Omental fat pad (tissue), 4 donors: ENCODE data around the gene TRABD2B. TPM values are rescaled to one million over a fixed set of nuclear protein-coding genes. Genes with fewer than 3 reads are reported as not detected.

Experiments used
- ATAC-seq: fragments of 150-250 bp; one replicate; pipeline ENCODE4 v1.9.1; 2016; ENCODE audit warnings: mild to moderate bottlenecking, moderate library complexity; ENCODE audit not compliant: low FRiP score
- DNase-seq: peaks from one replicate; pipeline ENCODE4 v3.0.0-alpha.2; 2019; ENCODE audit warnings: low spot score
- total RNA-seq, 4 donors: library from RNA; depleted of rRNA; stranded (reverse); fragments of >200 nt; gene quantifications; one replicate each; pipeline ENCODE4 v1.1.0, GENCODE V29; 2016
- TF ChIP-seq, protein P1 (sequence below), 3 donors: fragments of 450-650 bp; IDR thresholded peaks; one replicate each; pipeline ENCODE4 v1.5.1; 2016 to 2017; ENCODE audit warnings: antibody characterized with exemption in 3 of 3, mild to moderate bottlenecking in 3 of 3, moderate library complexity in 2 of 3

TRABD2B gene
- total RNA-seq, 4 donors from 2014 or later = 0.82 to 3.0 (median 1.8) TPM

DNA sequence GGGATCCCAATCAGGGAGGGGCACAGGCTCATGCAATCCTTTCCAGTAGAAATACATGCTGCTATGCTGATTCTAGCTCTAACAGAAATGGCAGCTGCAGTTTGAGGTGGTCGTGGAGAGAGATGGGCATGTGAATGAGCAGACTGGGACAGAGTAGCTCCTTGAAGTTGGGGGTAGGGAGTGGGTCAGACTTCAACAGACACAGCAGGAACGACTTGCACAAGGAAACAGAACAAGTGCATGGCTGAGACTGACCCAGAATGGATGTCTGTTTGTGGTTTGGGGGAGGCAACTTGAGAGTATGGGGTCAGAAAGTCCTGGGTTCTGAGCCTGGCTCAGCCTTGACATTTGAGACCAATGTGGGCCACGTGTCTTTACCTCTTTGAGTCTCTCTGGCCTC is 25.1 kb upstream of the TRABD2B start:
- no peak for ATAC-seq
- no peak for DNase-seq
- TF ChIP-seq, protein P1, sequence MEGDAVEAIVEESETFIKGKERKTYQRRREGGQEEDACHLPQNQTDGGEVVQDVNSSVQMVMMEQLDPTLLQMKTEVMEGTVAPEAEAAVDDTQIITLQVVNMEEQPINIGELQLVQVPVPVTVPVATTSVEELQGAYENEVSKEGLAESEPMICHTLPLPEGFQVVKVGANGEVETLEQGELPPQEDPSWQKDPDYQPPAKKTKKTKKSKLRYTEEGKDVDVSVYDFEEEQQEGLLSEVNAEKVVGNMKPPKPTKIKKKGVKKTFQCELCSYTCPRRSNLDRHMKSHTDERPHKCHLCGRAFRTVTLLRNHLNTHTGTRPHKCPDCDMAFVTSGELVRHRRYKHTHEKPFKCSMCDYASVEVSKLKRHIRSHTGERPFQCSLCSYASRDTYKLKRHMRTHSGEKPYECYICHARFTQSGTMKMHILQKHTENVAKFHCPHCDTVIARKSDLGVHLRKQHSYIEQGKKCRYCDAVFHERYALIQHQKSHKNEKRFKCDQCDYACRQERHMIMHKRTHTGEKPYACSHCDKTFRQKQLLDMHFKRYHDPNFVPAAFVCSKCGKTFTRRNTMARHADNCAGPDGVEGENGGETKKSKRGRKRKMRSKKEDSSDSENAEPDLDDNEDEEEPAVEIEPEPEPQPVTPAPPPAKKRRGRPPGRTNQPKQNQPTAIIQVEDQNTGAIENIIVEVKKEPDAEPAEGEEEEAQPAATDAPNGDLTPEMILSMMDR (IDR thresholded peaks at IDR 0.05) = no peak

DNA sequence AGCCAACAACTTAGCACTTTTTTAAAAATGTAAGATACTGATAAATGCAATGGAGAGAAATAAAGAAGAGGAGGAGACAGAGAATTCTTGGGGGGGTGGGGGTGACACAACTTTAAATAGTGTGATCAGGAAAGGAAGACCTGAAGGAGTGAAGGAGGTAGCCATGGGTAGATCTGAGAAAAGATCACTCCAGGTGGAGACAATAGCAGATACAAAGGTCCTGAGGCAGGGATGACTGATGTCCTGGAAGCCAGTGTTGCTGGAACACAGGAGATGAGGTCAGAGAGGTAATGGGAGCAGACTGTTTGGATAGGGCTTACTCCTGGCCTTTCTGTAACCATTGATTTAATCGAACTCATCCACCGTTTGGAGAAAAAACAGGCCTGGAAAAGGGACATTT is 24.6 kb upstream of the TRABD2B start:
- TF ChIP-seq, protein P1 (IDR thresholded peaks at IDR 0.05) = no peak
- no peak for DNase-seq
- ATAC-seq = no peak

DNA sequence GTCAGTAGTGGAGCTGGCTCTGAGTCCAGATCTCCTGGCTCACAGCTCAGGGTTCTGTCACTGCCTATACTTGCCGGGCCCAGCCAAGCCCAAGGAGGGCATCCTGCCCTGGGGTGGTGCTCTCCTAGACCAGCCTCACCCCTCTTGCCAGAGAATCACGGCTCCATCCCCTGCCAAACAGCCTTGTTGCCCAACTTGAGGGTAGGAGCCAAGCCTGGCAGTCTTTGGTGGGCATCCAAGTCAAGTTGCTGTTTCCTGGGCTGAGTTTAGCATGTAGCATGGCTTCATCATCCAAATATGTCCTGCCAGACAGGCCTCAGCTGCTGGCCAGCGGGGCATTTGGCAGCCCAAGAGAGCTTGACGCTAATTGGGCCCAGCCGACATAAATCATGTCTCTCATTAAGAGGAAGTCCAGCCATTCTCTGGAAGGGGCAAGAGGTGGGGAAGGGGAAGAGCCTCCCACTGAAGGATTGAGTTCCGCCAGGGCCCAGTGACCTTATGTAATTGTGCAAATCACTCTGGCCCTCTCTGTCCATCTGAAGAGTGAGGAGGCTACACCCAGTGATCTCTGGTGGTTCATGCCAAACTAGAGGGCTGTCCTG is 22.6 kb upstream of the TRABD2B start:
- TF ChIP-seq, protein P1 (IDR thresholded peaks at IDR 0.05) = no peak
- no peak for DNase-seq
- peak; percentile 66 for ATAC-seq

DNA sequence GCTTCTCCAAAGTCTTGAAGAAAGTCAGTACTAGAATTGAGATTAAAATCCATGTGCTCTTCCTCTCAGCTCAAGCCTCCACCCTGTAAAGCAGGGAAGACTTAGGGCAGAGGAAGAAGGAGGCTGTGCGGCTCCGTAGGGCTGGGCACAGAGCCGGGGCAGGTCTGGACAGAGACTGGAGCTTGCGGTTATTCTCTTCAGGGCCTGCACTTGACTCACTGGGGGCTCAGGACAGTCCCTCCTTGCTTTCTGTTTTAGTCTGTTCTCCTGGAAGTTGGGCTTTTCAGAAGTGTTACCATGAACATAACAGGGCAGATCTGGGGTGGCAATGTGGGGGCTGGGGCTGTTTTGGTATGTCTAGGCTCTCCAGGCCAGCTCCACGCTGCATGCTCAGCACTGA is 21.6 kb upstream of the TRABD2B start:
- no peak for ATAC-seq
- DNase-seq = no peak
- TF ChIP-seq, protein P1 (IDR thresholded peaks at IDR 0.05) = no peak

DNA sequence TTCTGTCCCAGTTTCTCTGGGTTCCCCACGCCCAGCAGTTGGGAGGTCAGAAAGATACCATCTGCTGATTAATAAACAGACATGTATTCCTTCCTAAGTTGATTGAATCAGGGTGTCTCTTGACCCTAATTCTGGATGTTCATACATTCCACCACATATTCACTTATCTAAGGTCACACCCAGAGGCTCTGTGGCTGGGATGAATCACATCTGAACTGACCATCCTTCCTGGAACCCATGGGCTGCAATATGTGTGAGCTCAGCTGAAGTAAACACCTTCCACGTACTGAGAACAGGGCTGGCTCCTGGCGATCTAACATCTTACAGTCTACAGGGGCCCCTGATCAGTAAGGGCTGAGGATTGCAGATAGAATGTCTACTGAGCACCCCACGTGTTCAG is 20.5 kb upstream of the TRABD2B start:
- DNase-seq (no peak), ATAC-seq (peak; percentile 90)
- TF ChIP-seq, protein P1 (IDR thresholded peaks at IDR 0.05) = no peak

DNA sequence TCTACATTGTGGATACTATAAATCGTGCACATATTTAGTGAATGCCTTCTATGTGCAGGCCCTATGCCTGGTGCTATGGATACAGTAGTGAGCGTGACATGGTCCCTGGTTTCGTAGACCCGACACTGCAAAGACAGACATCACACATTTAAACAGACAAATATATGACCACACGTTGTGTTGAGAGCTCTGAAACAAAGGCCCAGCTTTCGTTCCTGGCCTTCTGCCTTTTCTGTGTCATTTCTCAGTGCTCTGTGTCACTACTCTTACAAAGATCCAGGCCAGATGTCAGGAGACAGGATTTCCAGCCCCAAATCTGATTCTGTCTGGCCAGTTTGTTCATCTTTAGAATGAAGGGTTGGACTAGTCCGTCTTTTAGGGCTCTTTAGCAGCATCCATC is 19.3 kb upstream of the TRABD2B start:
- no peak for ATAC-seq
- no peak for DNase-seq
- TF ChIP-seq, protein P1 (IDR thresholded peaks at IDR 0.05) = no peak

DNA sequence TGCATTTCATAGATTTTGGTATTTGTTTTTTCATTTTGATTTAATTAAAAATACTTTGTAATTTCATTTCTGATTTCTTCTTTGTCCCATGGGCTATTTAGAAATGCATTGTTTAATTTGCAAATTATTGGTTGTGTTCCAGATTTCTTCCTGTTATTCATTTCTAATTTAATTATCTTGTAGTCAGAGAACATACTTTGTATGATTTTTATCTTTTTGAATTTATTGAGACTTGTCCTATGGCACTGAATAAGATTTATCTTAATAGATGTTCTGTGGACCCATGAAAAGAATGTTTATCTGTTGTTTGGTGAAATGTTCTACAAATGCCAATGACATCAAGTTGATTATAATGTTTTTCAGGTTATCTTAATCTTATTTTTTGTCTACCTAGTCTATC is 16.1 kb upstream of the TRABD2B start:
- TF ChIP-seq, protein P1 (IDR thresholded peaks at IDR 0.05) = no peak
- ATAC-seq (no peak), DNase-seq (no peak)
